HepG2 (cell line): Measurements from ENCODE around the gene DUS1L. TPM values are rescaled to one million over a fixed set of nuclear protein-coding genes. Genes with fewer than 3 reads are reported as not detected.

ENCODE experiments used
- CBX2 ChIP-seq, 2 experiments: fragments of 200-600 bp in 1 of 2; sonication (generic); formaldehyde crosslinking in 1 of 2; IDR thresholded peaks; 2 replicates each; pipeline versions ENCODE4 v1.7.0 to v1.8.1; 2018 to 2022; ENCODE audit warnings: low read depth in 2 of 2, low read length in 1 of 2, mild to moderate bottlenecking in 1 of 2, missing genetic modification reagents in 1 of 2
- CBX5 ChIP-seq: sonication (generic); formaldehyde crosslinking; IDR thresholded peaks from 2 replicates; pipeline ENCODE4 v1.4.0; 2020; ENCODE audit warnings: missing genetic modification reagents, borderline replicate concordance
- DRAP1 ChIP-seq: IDR thresholded peaks from 2 replicates; pipeline ENCODE4 v1.6.1; 2016; ENCODE audit warnings: missing genetic modification reagents, missing compliant biosample characterization
- HNF1B ChIP-seq: sonication (generic); formaldehyde crosslinking; IDR thresholded peaks from 2 replicates; pipeline ENCODE4 v1.5.1; 2020; ENCODE audit warnings: mild to moderate bottlenecking, moderate library complexity, missing genetic modification reagents
- MEIS2 ChIP-seq: sonication (generic); formaldehyde crosslinking; IDR thresholded peaks from 2 replicates; pipeline ENCODE4 v1.9.0; 2021; ENCODE audit warnings: mild to moderate bottlenecking, missing genetic modification reagents
- PATZ1 ChIP-seq: sonication (generic); formaldehyde crosslinking; IDR thresholded peaks from 2 replicates; pipeline ENCODE4 v1.4.0; 2020; ENCODE audit warnings: missing genetic modification reagents
- SMC3 ChIP-seq: IDR thresholded peaks from 2 replicates; pipeline ENCODE4 v1.6.1; 2011; ENCODE audit warnings: low read length, improper control_type of control experiment
- SP140L ChIP-seq: sonication (generic); formaldehyde crosslinking; IDR thresholded peaks from 2 replicates; pipeline ENCODE4 v1.4.0; 2020; ENCODE audit warnings: missing genetic modification reagents, borderline replicate concordance
- STAT5B ChIP-seq: sonication (generic); formaldehyde crosslinking; IDR thresholded peaks from 2 replicates; pipeline ENCODE4 v1.4.0; 2020; ENCODE audit warnings: missing genetic modification reagents
- TAF15 ChIP-seq: fragments of 200-400 bp; formaldehyde crosslinking; IDR thresholded peaks from one replicate; pipeline ENCODE4 v1.6.1; 2018; ENCODE audit warnings: mild to moderate bottlenecking, low read depth, low read length; ENCODE audit not compliant: poor library complexity, severe bottlenecking
- ZBED4 ChIP-seq: sonication (generic); formaldehyde crosslinking; IDR thresholded peaks from 2 replicates; pipeline ENCODE4 v1.4.0; 2020; ENCODE audit warnings: missing genetic modification reagents, borderline replicate concordance
- ZMYM4 ChIP-seq: sonication (generic); formaldehyde crosslinking; IDR thresholded peaks from 2 replicates; pipeline ENCODE4 v1.8.1; 2023; ENCODE audit warnings: mild to moderate bottlenecking, missing genetic modification reagents
- ZNF609 ChIP-seq: sonication (generic); formaldehyde crosslinking; IDR thresholded peaks from 2 replicates; pipeline ENCODE4 v1.4.0; 2020; ENCODE audit warnings: mild to moderate bottlenecking, missing genetic modification reagents, borderline replicate concordance
- ZNF792 ChIP-seq: IDR thresholded peaks from 2 replicates; pipeline ENCODE4 v1.6.1; 2016
- polyA plus RNA-seq, 8 experiments: library from polyadenylated mRNA; depleted of rRNA in 3 of 8; stranded (reverse) in 7 of 8; unstranded in 1 of 8; fragments of >200 nt; fragmentation: Illumina TruSeq in 4 of 8; extraction: Trizol in 4 of 8; gene quantifications; 2 replicates each; pipeline versions ENCODE4 v1.2.1 to v1.2.3, GENCODE V29; 2011 to 2016; ENCODE audit warnings: low read depth in 4 of 8, missing spikeins in 1 of 8, mixed read lengths in 1 of 8; ENCODE audit not compliant: insufficient read depth in 1 of 8
- total RNA-seq, 5 experiments: library from RNA; depleted of rRNA; stranded (reverse); fragments of >200 nt; fragmentation: Illumina TruSeq; extraction: Trizol; gene quantifications; 2 replicates each; pipeline ENCODE4 v1.2.3, GENCODE V29; 2016; ENCODE audit warnings: low read depth in 1 of 5

The DUS1L gene
- total and polyA plus RNA-seq, 2 of the 13 experiments (the other 11 are each of a cell fraction or from before 2014, with no cell fraction given) = 81.0 to 109 TPM

- TF ChIP-seq SMC3 = peak; percentile 26; the same call in 1 of the 2 replicates
- TF ChIP-seq MEIS2 (CRISPR knock-in tag) = peak; percentile 67; the same call in 1 of the 2 replicates
- no peak for TF ChIP-seq ZNF609 (CRISPR knock-in tag)
- 0 out of 2 replicates have a peak, but pooled peaks have one; percentile 73 for TF ChIP-seq HNF1B (CRISPR knock-in tag)
- peak; percentile 39; the same call in 1 of the 2 replicates for TF ChIP-seq CBX5 (CRISPR knock-in tag)
- TF ChIP-seq SP140L (CRISPR knock-in tag) = no peak
- TF ChIP-seq TAF15 = peak; percentile 97
- TF ChIP-seq ZBED4 (CRISPR knock-in tag) = peak; percentile 74; the same call in 1 of the 2 replicates
- TF ChIP-seq PATZ1 = peak; percentile 58
- 0 out of 2 replicates have a peak, but pooled peaks have one; percentile 31 for TF ChIP-seq DRAP1 (CRISPR knock-in tag)
- TF ChIP-seq ZNF792 (CRISPR knock-in tag) = 0 out of 2 replicates have a peak, but pooled peaks have one; percentile 29
- peak; percentile 36; the same call in 1 of the 2 replicates for TF ChIP-seq ZMYM4 (CRISPR knock-in tag)
- TF ChIP-seq CBX2 (IDR thresholded peaks at IDR 0.05; ENCODE audit: low read depth, low read length) = no peak
- TF ChIP-seq CBX2 (CRISPR knock-in tag; IDR thresholded peaks at IDR 0.05; ENCODE audit: low read depth) = no peak
- TF ChIP-seq STAT5B (CRISPR knock-in tag) = no peak
Observed at GRCh38 chr17:82019690-82020571, 45.7 kb downstream of the DUS1L start (continued).
